CD4-positive, alpha-beta T cell treated with Interleukin-4 for 4 hours (primary cell): Measurements from ENCODE around the gene KCNG2.

Experiments used
- DNase-seq: peaks from one replicate; pipeline ENCODE4 v3.0.0-alpha.2; 2020

KCNG2 gene

GRCh38 chr18:79769698-79770500, 27.8 kb upstream of the KCNG2 start:
- DNase-seq = no peak

GRCh38 chr18:79770501-79770815, 27.3 kb upstream of the KCNG2 start:
- DNase-seq = no peak

GRCh38 chr18:79770826-79771225, 26.9 kb upstream of the KCNG2 start:
- no peak for DNase-seq

GRCh38 chr18:79771446-79772107, 26.2 kb upstream of the KCNG2 start:
- DNase-seq = no peak

GRCh38 chr18:79772108-79772864, 25.5 kb upstream of the KCNG2 start:
- no peak for DNase-seq

GRCh38 chr18:79772865-79773696, 24.7 kb upstream of the KCNG2 start:
- no peak for DNase-seq

GRCh38 chr18:79774111-79774510, 23.6 kb upstream of the KCNG2 start:
- DNase-seq = no peak

- no peak for DNase-seq
Observed at GRCh38 chr18:79775441-79776221, 22.1 kb upstream of the KCNG2 start.

GRCh38 chr18:79776674-79777073, 21.1 kb upstream of the KCNG2 start:
- no peak for DNase-seq

- no peak for DNase-seq
Observed at GRCh38 chr18:79778291-79778791, 19.4 kb upstream of the KCNG2 start.

- no peak for DNase-seq
Observed at GRCh38 chr18:79779021-79779699, 18.6 kb upstream of the KCNG2 start.

- no peak for DNase-seq
Observed at GRCh38 chr18:79779700-79780190, 18.0 kb upstream of the KCNG2 start.

GRCh38 chr18:79780547-79780946, 17.2 kb upstream of the KCNG2 start:
- no peak for DNase-seq

- DNase-seq = no peak
Observed at GRCh38 chr18:79781331-79781941, 16.3 kb upstream of the KCNG2 start.

GRCh38 chr18:79782566-79783308, 15.0 kb upstream of the KCNG2 start:
- no peak for DNase-seq

GRCh38 chr18:79784071-79784913, 13.4 kb upstream of the KCNG2 start:
- DNase-seq = no peak

- no peak for DNase-seq
Observed at GRCh38 chr18:79784965-79785770, 12.6 kb upstream of the KCNG2 start.

- DNase-seq = no peak
Observed at GRCh38 chr18:79785831-79786230, 11.9 kb upstream of the KCNG2 start.
